H7 (cell line): ENCODE measurements around the gene CCDC82. TPM values are rescaled to one million over a fixed set of nuclear protein-coding genes. Genes with fewer than 3 reads are reported as not detected.

ENCODE experiments used
- DNase-seq: peaks from one replicate; pipeline ENCODE4 v3.0.0; 2012
- H3K27me3 ChIP-seq: 2 replicates; pipeline ENCODE4 v1.6.0; 2011; ENCODE audit warnings: mild to moderate bottlenecking, low read length; ENCODE audit not compliant: control insufficient read depth, insufficient read depth
- H3K36me3 ChIP-seq: replicated peaks from 2 replicates; pipeline ENCODE4 v1.5.1; 2011; ENCODE audit warnings: low read length; ENCODE audit not compliant: control insufficient read depth, insufficient read depth
- H3K4me3 ChIP-seq: 2 replicates; pipeline ENCODE4 v1.5.1; 2011; ENCODE audit warnings: low read depth, mild to moderate bottlenecking, control low read depth, low read length, moderate library complexity; ENCODE audit not compliant: insufficient read depth
- total RNA-seq: library from RNA; depleted of rRNA; stranded (reverse); fragments of >200 nt; shearing (Covaris generic); gene quantifications from 2 replicates; pipeline ENCODE4 v1.2.3, GENCODE V29; 2014

The CCDC82 gene
- total RNA-seq, 1 experiment from 2014 or later: 7.4 TPM

DNA sequence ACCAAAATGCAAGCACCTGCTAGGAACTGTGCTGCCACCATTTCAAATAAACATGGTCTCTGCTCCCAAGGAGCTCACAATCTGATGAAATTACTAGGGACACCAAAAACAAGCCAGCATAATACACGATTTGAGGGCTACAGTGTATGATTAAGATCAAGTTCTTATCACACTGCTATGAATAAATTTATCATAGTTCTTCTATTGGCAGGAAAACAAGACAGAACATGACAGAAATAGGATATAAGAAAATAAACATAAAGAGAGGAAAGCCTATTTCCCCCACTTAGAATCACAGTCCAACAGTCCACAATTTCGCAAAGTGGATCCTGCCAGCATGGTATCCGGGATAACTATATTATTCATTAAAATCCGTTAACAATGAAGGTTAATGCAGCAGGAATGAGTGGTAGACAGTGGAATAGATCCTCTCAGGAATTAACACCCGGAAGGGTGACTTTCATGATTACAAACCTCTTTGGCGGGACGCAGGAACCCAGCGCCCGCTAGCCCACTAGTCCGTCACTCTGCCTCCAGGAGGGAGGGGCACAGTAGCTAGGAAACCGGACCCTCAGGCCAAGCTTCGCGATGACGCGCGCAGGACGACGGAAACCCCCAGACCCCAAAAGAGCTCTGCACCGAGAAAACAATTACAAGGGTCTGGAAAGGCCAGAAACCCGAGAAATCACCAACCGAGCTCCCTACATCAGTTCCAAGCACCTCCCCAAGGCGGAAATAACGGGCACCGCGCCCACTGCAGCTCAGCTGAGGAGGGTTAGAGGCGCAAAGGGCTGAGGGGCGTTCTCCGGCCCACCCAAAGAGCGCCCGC is 607 bp downstream of the CCDC82 start:
- DNase-seq: peak; percentile 66
- H3K36me3 ChIP-seq: no peaks in the 10 kb centered on the region

DNA sequence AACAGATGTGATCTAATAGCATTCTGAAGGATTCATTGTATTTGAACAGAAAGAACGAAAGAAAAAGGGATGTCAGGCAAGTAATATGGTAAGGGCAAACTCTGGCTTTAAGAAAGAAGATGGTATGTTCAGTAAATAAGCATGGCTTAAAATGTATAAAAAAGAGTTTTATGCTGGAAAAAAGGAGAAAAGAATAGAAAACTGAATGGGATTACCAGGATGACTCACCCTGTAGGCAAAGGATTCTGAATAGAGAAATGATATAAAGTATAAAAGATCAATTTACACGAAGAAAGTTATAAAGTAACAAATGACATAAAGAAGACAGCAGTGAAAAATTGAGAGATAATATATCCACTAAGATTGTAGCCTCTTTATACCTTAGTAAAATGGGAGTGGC is 4.5 kb downstream of the CCDC82 start:
- Histone ChIP-seq H3K27me3 (no peaks in the 10 kb centered on the region), H3K4me3 (no peak overlapping the region), H3K36me3 (no peaks in the 10 kb centered on the region; the same call in 1 of the 2 replicates)
- DNase-seq: no peak

More for the DNA sequence above, 607 bp downstream of the CCDC82 start:
- peak overlapping the region; percentile 82 for H3K4me3 ChIP-seq
- H3K27me3 ChIP-seq: no peaks in the 10 kb centered on the region

DNA sequence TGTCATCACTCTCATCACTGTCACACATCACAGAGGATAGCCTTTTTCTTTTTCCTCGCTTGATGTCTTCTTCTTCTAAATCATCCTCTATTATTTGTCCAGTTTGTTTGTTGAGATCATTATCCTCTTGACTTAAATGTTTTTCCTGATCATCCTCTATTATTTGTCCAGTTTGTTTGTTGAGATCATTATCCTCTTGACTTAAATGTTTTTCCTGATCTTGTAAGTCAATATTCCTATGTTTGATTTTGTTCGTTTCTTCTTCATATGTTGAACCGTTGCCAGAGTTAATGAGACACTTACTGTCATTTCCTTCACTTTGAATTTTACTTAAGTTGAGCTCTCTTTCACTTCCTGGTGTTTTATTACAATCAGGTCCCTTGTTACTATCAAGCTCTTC is 5.6 kb downstream of the CCDC82 start:
- DNase-seq: no peak
- Histone ChIP-seq H3K4me3 (no peak overlapping the region), H3K36me3 (no peaks in the 10 kb centered on the region; the same call in 1 of the 2 replicates)

DNA sequence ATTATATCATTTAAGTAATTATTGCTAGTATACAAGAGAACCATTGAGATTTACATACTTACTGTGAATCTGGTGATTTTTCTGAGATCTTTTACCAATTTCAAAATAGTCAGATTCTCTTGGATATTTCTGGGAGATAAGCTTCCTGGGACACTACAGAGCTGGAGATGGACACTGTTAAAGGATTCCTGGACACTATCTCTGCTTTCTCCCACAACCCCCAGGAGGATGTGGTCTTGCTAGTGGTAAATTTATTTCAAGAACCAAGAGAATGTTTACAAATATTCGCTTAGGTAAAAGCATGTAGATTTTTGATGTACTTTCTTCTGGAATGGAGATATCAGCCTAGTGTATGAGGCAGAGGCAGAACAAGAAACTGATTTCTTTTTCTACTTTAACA is 12.9 kb downstream of the CCDC82 start:
- no peaks in the 10 kb centered on the region; the same call in 1 of the 2 replicates for H3K36me3 ChIP-seq
- DNase-seq: no peak
- H3K4me3 ChIP-seq: no peak overlapping the region
- no peaks in the 10 kb centered on the region for H3K27me3 ChIP-seq

More for the DNA sequence above, 5.6 kb downstream of the CCDC82 start:
- no peaks in the 10 kb centered on the region for H3K27me3 ChIP-seq

DNA sequence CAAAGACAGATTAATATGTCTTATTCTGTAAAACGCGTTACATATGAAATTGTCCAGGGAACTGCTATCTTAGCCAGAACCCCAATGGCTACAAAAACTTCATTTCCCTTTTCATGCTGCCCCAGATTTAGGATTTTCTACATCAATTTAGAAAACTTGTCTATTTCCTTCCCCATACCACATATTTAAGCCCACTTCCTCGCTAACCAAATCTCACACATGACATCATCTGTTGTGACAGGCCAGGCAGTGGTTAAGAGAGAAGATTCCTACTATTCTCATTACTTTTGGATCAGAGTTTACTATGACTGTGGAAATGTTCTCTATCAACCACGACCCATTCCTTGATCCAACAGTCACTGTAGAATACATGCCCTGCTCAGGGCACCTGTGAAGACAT is 15.9 kb downstream of the CCDC82 start:
- no peaks in the 10 kb centered on the region; the same call in 1 of the 2 replicates for H3K36me3 ChIP-seq
- DNase-seq: no peak
- no peaks in the 10 kb centered on the region for H3K27me3 ChIP-seq
- no peak overlapping the region for H3K4me3 ChIP-seq

DNA sequence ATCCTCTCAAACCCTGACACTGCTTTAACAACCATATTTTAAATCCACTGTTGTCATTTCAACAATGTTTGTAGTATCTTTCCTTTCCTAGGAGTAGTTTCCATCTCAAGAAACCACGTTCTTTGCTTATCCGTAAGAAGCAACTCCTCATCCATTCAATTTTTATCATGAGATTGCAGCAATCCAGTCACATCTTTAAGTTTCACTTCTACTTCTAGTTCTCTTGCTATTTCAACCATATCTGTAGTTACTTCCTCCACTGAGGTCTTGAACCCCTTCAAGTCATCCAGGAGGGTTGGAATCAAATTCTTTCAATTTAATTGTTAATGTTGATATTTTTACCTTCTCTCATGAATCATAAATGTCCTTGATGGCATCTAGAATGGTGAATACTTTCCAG is 22.4 kb downstream of the CCDC82 start:
- no peaks in the 10 kb centered on the region for H3K27me3 ChIP-seq

DNA sequence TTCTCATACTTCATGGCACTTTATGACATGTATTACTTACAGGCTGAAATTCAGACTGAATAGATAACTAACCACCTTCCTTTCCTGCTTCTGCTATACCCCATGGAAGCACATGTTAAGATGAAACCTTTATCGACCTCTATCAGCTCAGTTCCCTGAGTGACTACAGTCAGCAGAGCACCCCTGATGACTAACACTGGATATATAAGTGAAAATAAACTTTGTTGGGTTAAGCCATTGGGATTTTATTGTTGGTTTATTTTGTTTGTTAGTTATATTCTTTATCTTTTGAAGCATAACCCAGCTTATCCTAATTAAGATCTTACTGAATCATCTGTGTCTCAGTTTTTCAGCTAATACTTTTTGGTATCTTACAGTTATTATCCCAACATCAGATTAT is 23.7 kb downstream of the CCDC82 start:
- no peaks in the 10 kb centered on the region; the same call in 1 of the 2 replicates for H3K36me3 ChIP-seq
- no peaks in the 10 kb centered on the region for H3K27me3 ChIP-seq
- DNase-seq: no peak
- no peak overlapping the region for H3K4me3 ChIP-seq

More for the DNA sequence above, 22.4 kb downstream of the CCDC82 start:
- no peak for DNase-seq
- H3K4me3 ChIP-seq: no peak overlapping the region
- H3K36me3 ChIP-seq: no peaks in the 10 kb centered on the region; the same call in 1 of the 2 replicates

DNA sequence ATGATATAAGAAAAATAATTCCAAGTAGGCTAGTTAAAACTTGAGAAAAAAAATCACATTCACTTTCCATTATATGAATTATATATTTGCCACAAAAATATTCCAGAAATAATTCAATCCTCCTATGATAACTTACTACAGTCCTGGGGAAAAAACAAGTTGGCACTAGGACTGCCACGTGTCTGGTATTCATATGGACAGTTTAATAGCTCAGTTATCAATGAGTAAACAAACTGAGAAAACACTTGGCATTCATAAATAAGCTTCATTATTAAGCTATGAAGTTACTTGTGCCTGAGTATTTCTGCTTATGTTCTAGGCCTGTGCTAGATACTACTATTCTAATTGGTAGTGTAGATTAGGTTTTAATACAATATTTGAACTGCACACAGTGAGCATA is 24.2 kb downstream of the CCDC82 start:
- H3K36me3 ChIP-seq: no peaks in the 10 kb centered on the region; the same call in 1 of the 2 replicates
- no peak overlapping the region for H3K4me3 ChIP-seq
- DNase-seq: no peak
- no peaks in the 10 kb centered on the region for H3K27me3 ChIP-seq

DNA sequence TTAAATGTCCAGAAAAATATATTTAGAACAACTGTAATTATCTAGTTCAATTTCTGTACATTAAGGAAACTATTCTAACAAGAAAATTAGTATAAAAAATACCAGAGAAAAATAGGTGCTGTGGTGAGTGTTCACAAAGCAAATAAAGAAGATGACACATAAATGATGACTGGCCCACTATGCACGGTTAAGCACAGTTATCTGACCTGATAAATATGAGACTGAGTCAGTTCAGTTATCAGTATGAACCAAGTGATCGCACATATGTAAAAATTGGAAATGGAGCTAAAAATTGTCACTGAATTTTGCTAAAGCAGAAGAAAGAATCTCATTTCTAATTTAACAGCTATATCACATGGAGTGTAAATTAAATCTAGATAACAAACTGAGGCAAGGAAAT is 27.9 kb downstream of the CCDC82 start:
- no peaks in the 10 kb centered on the region for H3K27me3 ChIP-seq

DNA sequence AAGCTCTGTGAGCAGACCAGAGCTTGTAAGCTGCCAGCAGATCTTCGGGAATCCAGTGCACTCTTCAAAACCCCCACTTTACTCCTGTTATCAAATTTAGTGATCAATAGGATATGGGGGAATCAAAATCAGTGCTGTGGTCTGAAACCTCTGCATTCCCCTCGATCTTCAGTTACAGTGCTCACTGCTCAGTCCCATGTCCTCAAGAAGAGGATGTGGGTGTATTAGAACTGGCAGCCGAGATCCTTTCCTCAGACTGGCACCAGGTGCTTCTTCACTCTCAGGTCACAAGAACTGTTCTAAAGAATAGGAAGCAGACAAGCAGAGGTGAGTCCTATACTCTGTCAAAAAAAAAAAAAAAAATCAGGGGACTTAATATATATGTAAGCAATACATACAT is 31.4 kb downstream of the CCDC82 start:
- Histone ChIP-seq H3K27me3 (no peaks in the 10 kb centered on the region), H3K4me3 (no peak overlapping the region), H3K36me3 (peaks cover 1% of the 10 kb centered on the region)
- no peak for DNase-seq

More for the DNA sequence above, 27.9 kb downstream of the CCDC82 start:
- DNase-seq: no peak
- H3K4me3 ChIP-seq: no peak overlapping the region
- peaks cover 1% of the 10 kb centered on the region for H3K36me3 ChIP-seq

DNA sequence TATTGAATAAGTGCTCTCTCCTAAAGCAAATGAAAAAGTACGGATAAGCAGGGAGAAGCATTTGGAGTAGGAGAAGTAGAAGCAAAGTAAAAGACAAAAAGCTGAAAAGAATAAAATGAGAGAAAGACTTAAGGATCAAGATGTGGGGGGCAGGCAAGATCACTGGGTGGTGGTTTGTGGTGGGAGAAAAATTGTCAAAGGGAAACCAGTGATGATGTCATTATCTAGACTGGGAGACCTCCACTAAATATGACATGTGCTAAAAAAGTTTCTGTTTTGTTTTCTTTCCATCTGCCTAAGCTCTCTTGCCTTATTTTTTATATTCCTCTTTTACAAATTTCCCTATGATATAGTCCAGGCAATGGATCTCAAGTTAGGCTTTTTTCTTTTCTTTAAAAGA is 31.9 kb downstream of the CCDC82 start:
- no peaks in the 10 kb centered on the region for H3K27me3 ChIP-seq
- DNase-seq: no peak
- no peak overlapping the region for H3K4me3 ChIP-seq

DNA sequence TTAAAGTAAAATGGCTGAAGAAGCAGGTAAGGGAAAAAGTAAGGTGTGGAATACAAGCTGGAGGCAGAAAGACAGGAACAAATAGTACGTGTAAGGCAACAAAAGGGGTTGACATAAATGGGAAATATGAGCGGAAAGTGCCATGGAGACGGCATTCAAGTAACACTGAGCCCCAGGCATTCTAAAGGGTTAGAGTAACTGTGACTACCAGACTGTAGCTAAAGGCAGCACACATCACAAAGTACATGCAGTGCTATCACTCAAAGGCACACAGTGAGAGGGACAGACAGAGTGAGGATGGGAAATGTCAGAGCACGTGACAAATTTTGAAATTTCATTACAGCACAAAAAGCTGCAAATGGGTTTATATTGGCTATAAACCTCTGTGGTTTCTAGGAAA is 32.9 kb downstream of the CCDC82 start:
- Histone ChIP-seq H3K36me3 (peaks cover 1% of the 10 kb centered on the region), H3K27me3 (no peaks in the 10 kb centered on the region), H3K4me3 (no peak overlapping the region)
- DNase-seq: no peak

More for the DNA sequence above, 31.9 kb downstream of the CCDC82 start:
- H3K36me3 ChIP-seq: peaks cover 1% of the 10 kb centered on the region

DNA sequence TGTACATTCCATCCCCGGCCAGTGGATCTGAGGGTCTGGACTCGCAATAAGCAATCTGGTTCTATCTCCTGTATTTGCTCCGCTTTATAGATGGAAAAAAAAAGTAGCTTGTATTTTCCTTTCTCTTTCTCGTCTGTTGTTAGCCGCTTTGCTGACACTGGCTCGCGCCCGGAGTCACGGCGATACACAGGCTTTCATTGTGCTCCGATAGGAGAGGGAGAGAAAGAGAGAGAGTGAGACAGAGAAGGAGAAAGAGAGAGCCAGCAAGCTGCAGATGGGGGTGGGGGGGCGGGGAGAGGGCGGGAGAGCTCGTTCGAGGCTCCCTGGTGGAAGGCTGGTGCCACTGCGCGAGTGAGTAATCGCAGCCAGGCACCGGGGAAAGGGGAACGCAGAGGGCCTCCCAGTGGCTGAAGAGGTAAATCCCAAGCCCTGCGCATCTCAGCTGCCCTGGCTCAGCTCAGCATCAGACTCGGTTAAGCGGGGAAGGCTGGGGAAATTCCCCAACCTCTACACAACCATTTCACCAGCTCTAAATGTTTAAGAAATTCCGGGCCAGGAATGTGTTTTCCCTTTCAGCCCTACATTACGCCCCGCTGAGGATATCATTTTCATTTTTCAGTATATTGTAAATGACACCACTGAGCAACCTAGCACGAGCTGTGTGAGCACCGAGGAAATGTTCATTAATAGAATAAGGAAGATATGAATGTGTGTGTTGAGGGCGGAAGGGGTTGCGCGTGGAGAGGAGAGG is 46.6 kb downstream of the CCDC82 start, which contains the start of gene MAML2:
TSS of gene MAML2 (minus strand) at position 235 of the 751 bp plus-strand sequence. CDS start 1,300 bp downstream, outside the sequence.
- peak within 1 kb of the TSS; percentile 70 for H3K4me3 ChIP-seq
- 0 out of 2 replicates have a peak, but pooled peaks cover 4% of the 10 kb centered on the region for H3K27me3 ChIP-seq
- no peaks in the 10 kb centered on the region for H3K36me3 ChIP-seq
- DNase-seq: peak; percentile 92

DNA sequence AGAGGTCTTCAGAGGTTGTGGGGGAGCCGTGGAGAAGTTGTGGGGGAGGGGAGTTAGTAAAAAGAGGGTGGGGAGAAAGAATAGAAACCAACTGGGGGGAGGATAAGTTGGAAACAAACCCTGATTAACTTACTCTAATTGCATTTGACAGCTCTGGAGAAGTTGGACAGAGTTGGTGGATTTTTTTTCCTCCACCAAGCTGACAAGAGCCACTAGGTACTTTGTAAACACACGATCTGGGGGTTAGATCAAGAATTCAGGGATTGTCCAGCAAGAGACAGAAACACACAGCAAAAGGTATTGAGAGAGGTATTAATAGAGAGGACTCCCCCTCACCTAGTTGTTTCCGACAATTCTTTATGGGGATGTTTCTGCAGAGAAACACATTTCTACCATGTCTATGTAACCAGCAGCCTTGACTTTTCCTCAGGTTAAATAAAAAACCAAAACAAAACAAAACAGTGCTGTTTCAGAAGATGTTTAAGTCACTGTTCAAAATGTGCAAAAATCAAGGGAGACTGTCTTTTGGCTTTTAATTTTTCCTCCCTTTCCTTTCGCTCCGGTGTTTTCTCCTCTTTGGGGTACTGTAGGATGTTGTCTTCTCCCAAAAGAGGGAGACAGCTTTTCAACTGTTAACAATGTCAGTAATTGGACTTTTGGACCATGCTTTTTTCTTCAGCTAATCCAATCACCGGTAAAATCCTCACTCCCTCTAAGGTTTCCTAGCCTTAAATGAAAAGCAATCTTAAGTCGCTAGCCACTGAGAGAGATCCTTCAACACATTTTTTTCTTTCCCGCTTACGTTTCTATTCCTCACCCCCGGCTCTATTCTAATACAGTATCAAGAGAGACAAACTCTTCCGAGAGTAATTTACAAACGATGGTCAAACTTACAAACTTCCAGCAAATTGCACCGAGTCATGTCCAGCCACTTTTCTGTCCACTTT is 47.4 kb downstream of the CCDC82 start:
- Histone ChIP-seq H3K27me3 (0 out of 2 replicates have a peak, but pooled peaks cover 4% of the 10 kb centered on the region), H3K4me3 (peak overlapping the region; percentile 70), H3K36me3 (no peaks in the 10 kb centered on the region)
- DNase-seq: no peak
